ENCODE data around the gene HMSD.
"Not testable (repeated sequence)": the region's sequence is repeated elsewhere in the genome, so short reads cannot be mapped to it uniquely, and the experiment has no call there.

Gene HMSD, protein sequence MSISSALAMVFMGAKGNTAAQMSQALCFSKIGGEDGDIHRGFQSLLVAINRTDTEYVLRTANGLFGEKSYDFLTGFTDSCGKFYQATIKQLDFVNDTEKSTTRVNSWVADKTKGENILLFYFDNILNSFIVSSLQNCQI

DNA sequence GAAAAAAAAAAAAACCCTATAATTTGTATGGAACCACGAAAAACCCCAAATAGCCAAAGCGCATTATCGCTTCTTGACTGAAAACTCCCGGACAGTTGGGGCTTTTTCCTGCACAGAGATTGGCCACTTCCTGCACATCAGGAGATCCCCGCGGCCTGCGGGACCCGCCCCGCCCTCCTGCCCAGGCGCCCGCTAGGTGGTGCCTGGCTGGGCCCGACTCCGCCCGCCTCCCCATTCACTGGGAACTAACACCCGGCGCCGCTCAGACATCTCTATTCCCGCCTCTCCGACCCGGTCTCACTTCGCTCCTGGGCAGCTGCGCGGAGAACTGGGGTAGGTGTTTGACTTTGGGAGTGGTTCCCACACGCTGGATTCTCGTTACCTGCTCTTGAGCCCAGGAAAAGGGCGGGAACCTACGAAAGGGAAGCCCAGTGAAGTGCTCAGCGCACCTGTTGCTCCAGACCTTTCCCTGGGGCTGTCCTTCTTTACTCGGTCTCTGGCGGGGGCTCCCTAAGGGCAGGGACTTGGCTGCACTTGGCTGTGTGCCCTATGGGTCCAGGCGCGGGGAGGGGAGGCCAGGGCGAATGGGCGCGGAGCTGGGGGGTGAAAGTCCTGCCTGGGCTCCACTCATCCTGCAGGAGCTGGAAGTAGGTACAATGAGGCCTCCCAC lies at the start of gene HMSD:
HMSD (plus strand) TSS at position 234 of the 670 bp plus-strand sequence. CDS start 4,155 bp downstream, outside the sequence.
- H3K4me3 ChIP-seq (ENCODE audit: low read depth, low read length): peak within 1 kb of the TSS; percentile 10

DNA sequence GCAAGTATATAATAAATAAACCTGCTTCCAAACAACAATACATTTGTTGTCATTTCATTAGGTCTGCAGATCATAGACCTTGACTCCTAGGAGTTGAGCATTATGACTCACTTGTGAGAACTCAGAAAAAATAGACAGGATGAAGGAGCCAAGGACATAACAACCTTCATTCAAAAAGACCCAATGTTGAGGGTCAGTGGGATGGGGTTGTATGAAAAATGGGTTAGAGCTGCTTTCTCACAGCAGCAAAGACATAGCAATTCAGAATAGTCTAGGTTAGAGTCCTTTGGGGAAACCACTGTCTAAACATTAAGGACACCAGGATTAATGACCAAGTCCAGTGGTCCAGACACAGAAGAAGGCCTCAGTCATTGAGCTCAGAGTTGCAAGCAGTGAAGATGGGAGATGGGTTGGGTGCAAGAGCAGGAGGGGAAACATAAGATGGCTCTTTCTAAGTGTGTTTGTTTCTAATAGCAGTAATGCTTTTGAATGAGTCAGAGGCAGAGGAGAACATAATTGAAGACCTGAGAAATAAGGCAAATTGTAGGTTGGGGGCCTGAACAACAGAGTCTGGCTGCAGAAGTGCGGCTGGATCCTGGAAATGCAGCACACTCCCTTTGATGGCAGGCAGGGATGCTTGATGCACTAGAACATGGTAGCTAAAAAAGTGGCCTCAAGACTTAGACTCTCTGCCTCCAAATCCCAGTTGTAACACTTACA lies 45.1 kb upstream of the HMSD start:
- H3K4me3 ChIP-seq (ENCODE audit: low read depth, low read length): no peak overlapping the region

DNA sequence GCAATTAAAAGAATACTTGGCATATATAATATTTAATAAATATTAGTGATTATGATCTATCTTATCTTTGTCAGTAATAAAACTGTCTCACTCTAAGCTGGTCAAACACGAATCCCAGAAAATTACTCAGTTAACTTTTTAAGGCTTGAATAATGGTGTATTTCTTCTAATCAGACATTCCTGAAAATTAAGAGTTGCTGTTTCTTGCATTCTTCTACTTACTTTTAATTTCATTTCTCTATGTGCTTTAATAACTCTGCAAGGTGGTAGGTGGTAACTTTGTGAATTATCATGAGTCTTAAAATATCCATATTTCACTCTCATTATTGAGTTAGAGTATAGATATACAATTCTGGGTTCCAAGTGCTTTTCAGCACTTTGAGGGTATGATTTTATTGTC lies 44.4 kb upstream of the HMSD start:
- H3K4me3 ChIP-seq (ENCODE audit: low read depth, low read length): no peak overlapping the region

DNA sequence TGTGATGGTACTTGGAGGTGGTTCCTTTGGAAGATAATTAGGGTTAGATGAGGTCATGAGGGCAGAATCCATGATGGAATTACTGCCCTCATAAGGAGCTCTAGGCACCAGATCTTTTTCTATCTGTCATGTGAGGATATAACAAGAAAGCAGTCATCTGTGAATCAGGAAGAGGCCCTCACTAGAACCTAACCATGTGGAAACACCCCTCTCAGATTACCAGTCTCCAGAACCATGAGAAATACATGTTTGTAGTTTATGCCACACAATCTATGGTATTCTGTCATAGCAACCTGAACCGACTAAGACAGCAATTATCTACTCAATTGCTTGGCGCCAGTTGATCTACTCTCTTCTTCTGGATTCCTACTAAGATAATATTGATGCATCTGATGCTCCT lies 43.7 kb upstream of the HMSD start:
- no peak overlapping the region for H3K4me3 ChIP-seq (ENCODE audit: low read depth, low read length)

DNA sequence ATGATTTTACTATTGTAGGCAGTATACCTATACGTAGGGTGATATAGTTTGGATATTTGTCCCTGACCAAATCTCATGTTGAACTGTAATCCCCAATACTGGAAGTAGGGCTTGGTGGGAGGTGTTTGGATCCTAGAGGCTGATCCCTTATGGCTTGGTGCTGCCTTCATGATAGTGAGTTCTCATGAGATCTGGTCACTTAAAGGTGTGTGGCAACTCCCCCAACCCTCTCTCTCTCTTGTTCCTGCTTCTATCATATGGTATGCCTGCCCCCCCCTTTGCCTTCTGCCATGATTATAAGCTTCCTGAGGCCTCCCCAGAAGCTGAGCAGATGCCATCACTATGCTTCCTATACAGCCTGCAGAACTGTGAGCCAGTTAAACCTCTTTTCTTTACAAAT lies 43.0 kb upstream of the HMSD start:
- H3K4me3 ChIP-seq (ENCODE audit: low read depth, low read length): no peak overlapping the region

DNA sequence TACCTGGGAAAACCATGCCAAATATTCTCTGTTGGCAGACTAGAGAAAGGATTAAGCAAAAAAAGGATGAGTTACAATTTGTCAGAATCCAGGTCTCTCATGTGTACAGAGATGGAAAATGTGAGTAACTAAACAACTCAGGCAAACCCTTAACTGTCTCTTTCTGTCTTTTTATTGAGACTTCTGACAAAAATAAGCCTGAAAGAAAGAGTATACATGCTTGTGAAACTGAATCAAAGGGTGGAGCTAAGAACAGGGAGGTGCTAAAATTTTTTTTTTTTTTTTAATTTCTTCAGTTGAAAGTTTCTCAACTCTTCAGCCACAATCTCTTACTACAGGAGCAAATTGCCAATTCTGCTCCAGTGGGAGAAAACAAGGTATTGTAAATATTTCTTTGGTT lies 41.4 kb upstream of the HMSD start, which contains the start of gene SERPINB10:
SERPINB10 (plus strand) TSS at position 295 of the 400 bp plus-strand sequence. CDS start 7,553 bp downstream, outside the sequence.
- no peak within 1 kb of the TSS for H3K4me3 ChIP-seq (ENCODE audit: low read depth, low read length)

DNA sequence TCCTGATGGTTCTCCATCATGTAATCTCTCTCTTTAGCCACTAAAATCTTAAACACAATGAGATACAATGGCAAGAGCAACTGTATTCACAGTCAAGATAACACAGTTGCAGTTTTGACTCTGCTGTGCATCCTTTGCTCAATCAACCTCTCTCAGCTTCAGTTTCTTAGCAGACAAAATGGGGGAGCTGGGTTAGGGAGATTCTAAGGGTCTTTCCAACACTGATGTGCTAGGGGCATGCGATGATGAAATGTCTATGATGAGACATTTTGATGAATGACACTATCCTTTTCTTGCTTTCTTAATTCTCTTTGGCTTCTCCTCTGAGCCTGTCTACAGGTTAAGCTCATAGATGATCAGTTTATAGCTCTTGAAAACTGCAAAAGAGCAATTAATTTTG lies 40.2 kb upstream of the HMSD start:
- no peak overlapping the region for H3K4me3 ChIP-seq (ENCODE audit: low read depth, low read length)

DNA sequence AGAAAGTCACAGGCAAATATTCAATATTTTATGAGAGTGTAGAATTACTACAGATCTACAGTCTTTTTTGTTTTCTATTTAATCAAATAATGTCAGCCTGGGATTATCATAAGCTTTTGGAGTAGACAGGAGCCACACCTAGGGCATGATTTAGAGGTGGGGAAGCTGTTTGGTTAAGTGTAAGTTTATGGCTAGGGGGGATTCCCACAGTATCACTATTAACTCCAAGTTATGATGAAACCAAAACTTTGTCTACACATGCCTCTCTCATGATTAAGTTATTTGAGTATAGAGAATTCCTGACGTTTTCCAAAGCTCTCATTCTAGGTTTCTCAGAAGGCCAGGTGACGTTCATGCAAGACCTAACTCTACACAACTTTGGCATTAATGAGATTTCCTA lies 39.2 kb upstream of the HMSD start:
- H3K4me3 ChIP-seq (ENCODE audit: low read depth, low read length): no peak overlapping the region

DNA sequence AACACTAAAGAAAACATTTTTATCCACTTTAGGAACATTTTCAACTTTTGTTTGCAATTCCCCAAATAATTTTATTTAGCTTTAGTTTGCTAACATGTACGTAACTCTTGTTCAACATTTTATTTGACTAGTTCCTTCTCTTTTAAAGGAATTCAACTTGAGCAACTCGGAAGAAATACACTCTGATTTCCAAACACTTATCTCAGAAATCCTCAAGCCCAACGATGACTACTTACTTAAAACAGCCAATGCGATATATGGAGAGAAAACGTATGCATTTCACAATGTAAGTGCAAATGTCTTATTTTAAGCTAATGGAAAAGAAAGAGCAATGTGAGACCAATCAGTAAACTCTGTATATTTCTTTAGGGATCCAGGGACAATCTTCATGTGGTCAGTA lies 31.3 kb upstream of the HMSD start:
- H3K4me3 ChIP-seq (ENCODE audit: low read depth, low read length): no peak overlapping the region

DNA sequence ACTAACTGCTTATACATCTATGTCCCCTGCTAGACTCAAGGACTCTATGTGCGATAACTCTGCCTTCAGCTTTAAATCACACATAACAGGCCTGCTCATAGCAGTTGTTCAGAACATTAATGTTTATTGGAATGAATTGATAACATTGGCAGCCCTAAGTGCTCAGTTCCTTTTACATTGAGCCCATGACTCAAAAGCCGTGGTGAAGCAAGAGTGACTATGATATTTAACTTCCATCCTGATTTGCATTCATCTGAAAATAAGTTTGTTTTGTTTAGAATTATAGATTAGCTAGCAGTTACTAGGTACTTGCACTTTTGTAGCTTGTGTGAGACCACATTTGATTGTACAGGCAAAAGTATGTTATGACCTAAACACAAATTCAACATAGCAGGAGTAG lies 27.1 kb upstream of the HMSD start:
- H3K4me3 ChIP-seq (ENCODE audit: low read depth, low read length): no peak overlapping the region

DNA sequence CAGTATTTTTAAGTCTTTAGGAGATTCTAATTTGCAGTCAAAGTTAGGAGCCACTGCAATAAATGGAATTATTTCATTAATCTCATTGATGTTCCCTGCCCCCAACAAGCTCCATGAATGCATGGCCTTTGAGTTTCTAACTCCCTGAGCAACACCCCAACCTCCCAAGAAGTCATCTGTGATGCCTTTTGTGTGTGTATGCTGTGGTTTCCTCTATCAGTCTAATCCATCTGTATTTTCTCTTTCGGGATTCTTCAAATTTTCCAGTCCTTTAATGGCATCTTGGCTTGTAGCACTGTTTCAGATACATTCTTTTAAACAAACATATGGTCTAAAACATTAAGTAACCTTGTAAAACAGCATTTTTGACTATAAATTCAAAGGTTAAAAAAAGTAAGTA lies 24.6 kb upstream of the HMSD start:
- H3K4me3 ChIP-seq (ENCODE audit: low read depth, low read length): no peak overlapping the region

DNA sequence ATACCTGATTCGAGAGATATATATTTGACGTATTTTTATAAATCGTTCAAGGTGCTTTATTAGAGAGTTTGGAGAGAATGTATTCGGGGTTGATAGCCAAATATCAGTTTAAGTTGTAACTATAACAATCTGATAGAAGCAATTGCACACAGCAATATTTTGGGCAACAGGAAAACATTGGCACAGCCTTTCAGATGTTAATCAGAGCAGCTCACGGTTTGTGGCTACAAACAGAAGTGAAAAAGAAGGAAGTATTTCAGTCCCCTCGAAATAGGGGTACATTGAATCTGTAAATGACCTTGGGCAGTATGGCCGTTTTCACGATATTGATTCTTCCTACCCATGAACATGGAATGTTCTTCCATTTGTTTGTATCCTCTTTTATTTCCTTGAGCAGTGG lies 20.8 kb upstream of the HMSD start:
- H3K4me3 ChIP-seq (ENCODE audit: low read depth, low read length): no peak overlapping the region

DNA sequence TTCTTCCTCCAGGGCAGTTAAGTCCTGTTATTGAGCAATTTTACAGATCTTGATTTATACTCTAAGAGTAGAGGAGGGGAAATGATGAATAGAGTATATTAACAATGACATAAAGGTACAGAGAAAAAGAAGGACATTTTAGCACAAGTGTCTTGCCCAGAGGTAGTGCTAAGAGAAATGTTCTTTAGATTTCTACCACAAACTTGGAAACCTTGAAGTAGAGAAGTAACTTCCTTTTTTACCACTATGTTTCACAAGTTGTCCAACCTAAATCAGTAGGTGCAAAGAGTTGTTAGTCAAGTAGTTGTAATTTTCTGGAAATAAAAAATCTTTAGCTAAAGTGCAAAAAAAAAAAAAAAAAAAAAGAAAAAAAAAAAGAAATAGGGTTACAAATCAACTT lies 19.7 kb upstream of the HMSD start:
- not testable (repeated sequence) for H3K4me3 ChIP-seq (ENCODE audit: low read depth, low read length)

DNA sequence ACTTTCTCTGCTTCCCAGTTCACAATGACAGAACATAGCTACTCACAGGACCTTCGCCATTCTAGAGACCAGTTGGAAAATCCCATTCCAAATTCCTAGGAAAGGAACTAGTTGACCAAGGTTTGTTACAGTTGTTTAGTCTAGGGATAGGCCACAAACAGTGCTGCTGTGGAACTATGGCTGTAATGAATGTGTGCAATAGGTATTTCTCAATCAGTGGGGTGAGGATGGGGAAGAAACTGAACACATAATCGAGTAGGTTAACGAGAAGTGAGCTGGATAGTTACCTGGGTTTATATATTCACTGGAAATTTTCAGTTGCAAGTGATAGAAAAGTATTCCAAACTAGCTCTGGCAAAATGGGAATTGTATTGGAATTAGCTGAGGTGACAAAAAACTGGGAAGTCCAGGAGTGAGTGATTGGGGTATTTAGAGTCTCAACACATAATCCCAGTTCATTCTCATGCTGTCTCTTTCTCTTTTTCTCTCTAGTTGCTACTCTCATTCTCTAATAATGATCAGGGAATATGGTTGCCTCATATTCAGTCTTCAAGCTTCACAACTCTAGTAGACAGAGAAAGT lies 18.2 kb upstream of the HMSD start:
- H3K4me3 ChIP-seq (ENCODE audit: low read depth, low read length): no peak overlapping the region

DNA sequence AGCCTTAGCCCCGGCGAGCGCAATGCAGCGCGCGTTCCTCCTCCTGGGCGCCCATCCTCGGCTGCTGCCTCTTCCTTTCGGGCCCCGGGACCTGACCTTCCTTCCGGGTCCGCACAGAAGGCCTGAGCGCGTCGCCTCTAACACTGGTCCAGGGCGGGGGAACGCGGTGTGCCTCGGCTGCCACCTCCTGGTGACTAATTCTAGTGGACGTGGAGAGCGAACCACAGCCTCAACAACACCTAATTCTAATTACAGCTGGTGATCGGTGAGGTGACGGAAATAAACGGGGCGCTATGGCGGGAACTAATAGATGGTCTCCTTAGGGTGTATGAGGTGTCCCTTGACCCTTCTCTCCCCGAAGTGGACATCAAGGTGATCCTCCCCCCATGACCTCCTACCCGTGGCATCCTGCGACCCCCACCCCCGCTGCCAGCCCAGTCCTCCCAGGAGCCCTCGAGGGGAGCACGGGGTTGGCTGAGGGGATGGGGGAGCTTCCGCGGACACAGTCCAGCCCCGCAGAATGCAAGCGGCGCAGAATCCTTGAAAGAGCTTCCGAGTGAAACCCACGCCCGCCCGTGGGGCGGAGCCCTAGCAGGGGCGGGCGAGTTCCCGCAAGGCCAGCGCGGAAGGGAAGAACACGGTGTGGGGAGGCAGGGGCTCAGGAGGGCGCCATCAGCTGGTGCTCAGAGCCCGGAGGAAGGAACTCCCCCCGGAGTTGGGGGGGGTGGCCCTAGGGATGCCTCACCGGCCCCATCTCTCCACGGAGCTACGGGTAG lies 12.8 kb upstream of the HMSD start:
- H3K4me3 ChIP-seq (ENCODE audit: low read depth, low read length): peak overlapping the region; percentile 36

DNA sequence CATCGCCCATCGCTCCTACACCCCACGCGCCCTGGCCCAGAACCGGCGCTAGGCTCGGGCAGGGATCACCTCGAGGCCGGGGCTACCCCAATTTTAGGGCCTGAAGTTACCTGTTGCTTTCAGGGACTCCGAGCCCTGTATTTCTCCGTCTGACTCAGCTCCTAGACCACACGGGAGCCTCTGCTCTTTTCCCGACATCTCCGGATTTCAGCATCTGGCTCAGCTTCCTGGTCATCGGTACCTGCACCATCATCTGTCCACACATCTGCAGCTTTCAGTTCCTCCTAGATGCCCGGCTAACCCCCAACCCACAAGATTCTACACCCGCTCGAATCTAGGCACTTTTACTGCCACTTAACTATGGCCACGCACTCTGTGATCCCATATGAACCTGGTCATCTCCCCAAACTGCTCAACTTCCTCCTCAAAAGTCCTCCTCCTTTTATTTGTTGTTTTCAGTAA lies 12.1 kb upstream of the HMSD start:
- H3K4me3 ChIP-seq (ENCODE audit: low read depth, low read length): peak overlapping the region; percentile 36

DNA sequence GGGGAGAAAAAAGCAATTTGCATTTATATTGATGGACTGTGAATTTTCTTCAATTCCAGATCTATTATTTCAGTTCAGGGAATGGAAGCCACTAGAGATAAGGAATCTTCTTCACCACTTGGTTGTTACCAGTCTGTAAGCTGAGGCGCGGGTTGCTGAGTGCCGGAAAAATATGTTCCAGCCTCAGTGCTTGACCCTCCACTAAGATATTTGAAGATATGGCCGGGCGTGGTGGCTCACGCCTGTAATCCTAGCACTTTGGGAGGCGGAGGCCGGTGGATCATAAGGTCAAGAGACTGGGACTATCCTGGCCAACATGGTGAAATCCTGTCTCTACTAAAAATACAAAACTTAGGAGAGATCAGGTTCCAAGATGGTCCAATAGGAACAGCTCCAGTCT lies 9.1 kb upstream of the HMSD start:
- H3K4me3 ChIP-seq (ENCODE audit: low read depth, low read length): no peak overlapping the region

DNA sequence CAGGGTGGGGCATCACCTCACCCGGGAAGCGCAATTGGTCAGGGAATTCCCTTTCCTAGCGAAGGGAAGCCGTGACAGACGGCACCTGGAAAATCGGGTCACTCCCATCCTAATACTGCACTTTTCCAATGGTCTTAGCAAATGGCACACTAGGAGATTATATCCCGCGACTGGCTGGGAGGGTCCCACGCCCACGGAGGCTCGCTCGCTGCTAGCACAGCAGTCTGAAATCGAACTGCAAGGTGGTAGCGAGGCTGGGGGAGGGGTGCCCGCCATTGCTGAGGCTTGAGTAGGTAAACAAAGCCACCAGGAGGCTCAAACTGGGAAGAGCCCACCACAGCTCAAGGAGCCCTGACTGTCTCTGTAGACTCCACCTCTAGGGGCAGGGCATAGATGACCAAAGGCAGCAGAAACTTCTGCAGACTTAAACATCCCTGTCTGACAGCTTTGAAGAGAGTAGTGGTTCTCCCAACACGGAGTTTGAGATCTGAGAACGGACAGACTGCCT lies 8.5 kb upstream of the HMSD start:
- not testable (repeated sequence) for H3K4me3 ChIP-seq (ENCODE audit: low read depth, low read length)

DNA sequence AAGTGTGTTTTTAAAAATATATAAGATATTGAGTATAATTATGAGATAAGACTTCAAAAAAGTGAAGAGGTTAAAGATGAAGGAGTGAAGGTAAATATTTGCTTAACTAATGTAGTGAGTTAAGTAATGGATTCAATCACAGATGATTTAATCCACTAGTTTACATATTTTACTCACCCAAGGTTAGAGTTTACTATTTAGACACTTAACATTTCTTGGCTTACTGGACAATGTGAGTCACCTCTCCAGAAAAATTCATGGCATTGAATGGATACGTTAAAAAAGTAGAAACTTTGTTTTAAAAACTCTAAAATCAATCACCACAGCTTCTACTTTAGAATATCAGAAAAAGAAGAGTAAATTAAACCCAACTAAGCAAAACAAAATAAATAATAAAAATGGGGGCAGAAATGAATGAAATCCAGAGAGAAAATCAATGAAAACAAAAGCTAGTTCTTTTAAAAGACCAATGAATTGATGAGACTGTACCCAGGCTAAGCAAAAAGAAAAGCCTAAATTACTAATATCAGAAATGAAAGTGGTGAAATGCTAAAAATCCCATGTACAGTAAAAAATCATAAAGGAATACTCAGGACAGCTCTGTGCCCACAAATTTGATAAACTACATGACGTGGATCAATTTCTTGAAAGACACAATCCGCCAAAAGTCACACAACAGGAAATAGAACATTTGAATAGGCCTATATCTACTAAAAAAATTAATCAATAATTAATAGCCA lies 1.9 kb upstream of the HMSD start:
- no peak overlapping the region for H3K4me3 ChIP-seq (ENCODE audit: low read depth, low read length)

DNA sequence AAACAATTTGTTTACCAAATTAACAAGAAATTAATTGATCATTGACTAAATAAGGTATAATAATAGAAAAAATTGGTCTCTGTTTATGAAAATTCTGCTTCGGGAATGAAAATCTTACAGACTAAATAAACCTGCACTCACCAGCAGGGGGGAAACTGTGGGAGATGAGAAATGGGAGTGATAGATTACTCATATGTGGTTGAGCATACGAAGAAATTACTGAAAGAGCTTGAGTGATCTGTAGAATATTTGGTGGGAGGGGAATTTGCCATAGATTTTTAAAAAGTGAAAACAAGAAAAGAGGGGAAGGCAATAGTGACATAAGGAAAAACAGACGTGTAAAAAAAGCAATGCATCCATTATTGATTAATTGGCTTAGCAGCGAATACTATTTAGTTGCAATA lies 2.2 kb downstream of the HMSD start:
- no peak overlapping the region for H3K4me3 ChIP-seq (ENCODE audit: low read depth, low read length)
